Large intestine (tissue), 3 donors: ENCODE data around the gene DDX24. TPM values are rescaled to one million over a fixed set of nuclear protein-coding genes. Genes with fewer than 3 reads are reported as not detected.
A peak's percentile ranks its signal among the peaks of the same experiment; 100 is the strongest.

Source experiments
- DNase-seq, 2 donors: peaks; one replicate each; pipeline versions ENCODE4 v3.0.0 to v3.0.0-alpha.2; 2013
- H3K27ac ChIP-seq: one replicate; pipeline ENCODE4 v1.5.1; 2013; ENCODE audit warnings: low read length
- H3K27me3 ChIP-seq: 2 replicates; pipeline ENCODE4 v1.6.1; 2013; ENCODE audit warnings: low read length; ENCODE audit not compliant: control insufficient read depth, insufficient read depth
- H3K36me3 ChIP-seq: 2 replicates; pipeline ENCODE4 v1.6.1; 2013; ENCODE audit warnings: low read length; ENCODE audit not compliant: control insufficient read depth, insufficient read depth
- H3K4me1 ChIP-seq: one replicate; pipeline ENCODE4 v1.6.1; 2013; ENCODE audit warnings: low read length; ENCODE audit not compliant: control insufficient read depth, insufficient read depth
- H3K4me3 ChIP-seq: one replicate; pipeline ENCODE4 v1.5.1; 2013; ENCODE audit warnings: low read length
- H3K9me3 ChIP-seq: one replicate; pipeline ENCODE4 v1.6.1; 2013; ENCODE audit warnings: mild to moderate bottlenecking, low read depth, low read length, moderate library complexity; ENCODE audit not compliant: control insufficient read depth
- WGBS: methylation state at CpG from one replicate; pipeline ENCODE4 v1.1.5; 2013; ENCODE audit warnings: low lambda C conversion rate; ENCODE audit not compliant: insufficient coverage; 5-methylcytosine and 5-hydroxymethylcytosine counted together
- polyA plus RNA-seq: library from polyadenylated mRNA; unstranded; fragments of 120-200 nt; gene quantifications from one replicate; pipeline ENCODE4 v1.2.1, GENCODE V29; 2013

Gene DDX24
- polyA plus RNA-seq, 1 donor: 109 TPM

DNA sequence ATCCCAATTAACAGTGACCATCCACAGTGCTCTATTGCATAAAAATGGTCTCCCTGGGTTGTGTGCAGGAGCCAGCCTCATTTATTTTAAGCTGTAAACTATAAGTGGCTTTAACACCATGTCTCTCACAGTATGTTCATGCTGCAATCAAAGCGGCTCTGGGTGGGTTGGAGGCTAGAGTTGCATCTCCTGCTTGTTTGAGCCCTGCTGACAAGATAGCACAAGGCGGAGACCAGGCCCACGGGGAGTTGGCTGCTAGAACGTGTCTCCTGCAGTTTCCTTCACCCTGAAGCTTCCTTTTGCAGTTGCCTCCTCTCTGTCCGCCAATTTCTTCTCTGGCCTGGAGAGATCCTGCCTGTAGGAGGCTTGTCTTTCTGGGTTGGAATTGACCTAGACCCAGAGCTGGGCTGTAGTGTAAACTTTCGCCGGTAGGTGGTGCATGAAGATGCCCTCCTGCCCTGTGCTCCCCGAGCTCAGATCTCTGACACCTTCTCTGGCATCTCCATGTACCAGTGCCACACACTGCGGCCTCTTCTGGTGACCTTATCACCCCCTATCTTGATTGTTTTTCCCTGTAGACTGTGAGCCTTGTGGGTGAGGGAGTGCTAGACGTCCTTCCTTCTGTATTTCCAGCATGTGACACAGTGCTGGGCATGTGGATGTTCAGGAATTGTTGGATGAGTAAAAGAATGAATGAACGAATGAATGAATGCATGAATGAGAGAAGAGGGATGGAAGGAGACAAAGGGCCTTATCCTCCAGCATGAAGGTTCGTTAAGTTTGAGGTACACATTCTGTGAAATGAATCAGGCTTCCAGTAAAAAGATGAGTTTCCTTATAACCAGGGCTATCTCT, 44.5 kb downstream of the DDX24 start:
- no peak overlapping the region for H3K4me3 ChIP-seq
- 33% methylated on average over 1 of the region's 12 CpGs for WGBS
- H3K36me3 ChIP-seq: peaks cover 5% of the 10 kb centered on the region
- H3K27ac ChIP-seq: no peak overlapping the region
- H3K9me3 ChIP-seq: no peaks in the 10 kb centered on the region
- no peaks in the 10 kb centered on the region for H3K4me1 ChIP-seq
- no peaks in the 10 kb centered on the region for H3K27me3 ChIP-seq
- peak; percentile 55 to 58 for DNase-seq

DNA sequence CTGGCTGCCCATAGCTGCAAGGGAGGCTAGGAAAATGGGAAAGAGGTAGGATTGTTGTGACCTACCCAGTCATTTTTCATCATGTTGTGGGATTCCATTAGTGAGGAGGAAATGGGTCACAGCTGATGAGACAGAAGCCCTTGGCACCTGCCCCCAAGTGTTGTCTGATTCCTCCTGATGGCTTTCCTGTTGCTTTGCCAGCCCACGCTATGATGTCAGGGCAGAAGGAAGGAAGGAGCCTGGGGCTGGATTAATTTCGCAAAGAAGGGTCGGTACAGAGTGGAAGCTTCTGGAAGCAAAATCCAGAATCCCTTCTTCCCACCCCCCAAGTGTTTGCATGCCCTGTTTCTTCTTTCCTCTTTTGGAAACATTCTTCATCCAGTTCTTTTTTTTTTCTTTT, 46.1 kb downstream of the DDX24 start:
- H3K27ac ChIP-seq: no peak overlapping the region
- H3K4me3 ChIP-seq: no peak overlapping the region
- no peaks in the 10 kb centered on the region for H3K27me3 ChIP-seq
- no peaks in the 10 kb centered on the region for H3K4me1 ChIP-seq
- peaks cover 3% of the 10 kb centered on the region for H3K36me3 ChIP-seq
- no CpG with 5 or more reads among the region's 3 CpGs for WGBS
- H3K9me3 ChIP-seq: no peaks in the 10 kb centered on the region
- DNase-seq: no peak

- no peak for DNase-seq
- no peaks in the 10 kb centered on the region for H3K27me3 ChIP-seq
- no peaks in the 10 kb centered on the region for H3K9me3 ChIP-seq
- no peaks in the 10 kb centered on the region for H3K4me1 ChIP-seq
- H3K36me3 ChIP-seq: no peaks in the 10 kb centered on the region
- H3K27ac ChIP-seq: no peak overlapping the region
- no peak overlapping the region for H3K4me3 ChIP-seq
- WGBS: 58% methylated on average over 2 of the region's 7 CpGs
Measured at GRCh38 chr14:94031883-94032279, 49.1 kb downstream of the DDX24 start.

DNA sequence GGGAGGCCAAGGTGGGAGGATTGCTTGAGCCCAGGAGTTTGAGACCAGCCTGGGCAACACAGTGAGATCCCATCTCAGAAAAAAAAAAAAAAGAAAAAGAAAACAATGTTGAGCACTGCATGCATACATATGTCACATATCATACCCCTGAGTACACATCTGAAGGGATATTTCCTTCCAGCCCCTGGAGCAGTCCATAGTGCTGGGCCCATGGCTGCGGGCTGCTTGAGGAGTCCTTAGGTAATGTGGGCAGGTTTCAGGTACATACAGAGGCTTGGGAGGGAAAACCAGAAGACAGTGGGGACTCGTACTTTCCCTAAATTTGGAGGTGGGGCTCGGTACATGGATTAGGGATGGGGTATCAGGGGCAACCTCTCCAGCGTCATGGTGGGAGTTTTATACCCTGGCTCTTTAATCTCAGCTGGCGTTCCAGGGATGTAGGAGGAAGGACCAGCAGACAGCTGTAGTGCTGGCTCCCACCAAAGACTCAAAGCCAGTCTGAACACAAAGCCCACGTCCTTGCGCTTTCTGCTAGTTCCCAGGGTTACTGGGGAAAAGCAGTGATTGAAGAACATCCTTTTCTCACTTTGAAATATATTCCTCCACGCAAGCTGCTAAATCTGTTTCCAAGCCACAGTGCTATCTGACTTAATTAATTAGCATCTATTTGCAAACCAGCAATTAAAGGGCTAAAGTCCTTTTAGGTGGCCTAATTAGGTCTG, 49.7 kb downstream of the DDX24 start:
- Histone ChIP-seq H3K27me3 (no peaks in the 10 kb centered on the region), H3K9me3 (no peaks in the 10 kb centered on the region), H3K27ac (no peak overlapping the region), H3K4me1 (no peaks in the 10 kb centered on the region), H3K36me3 (no peaks in the 10 kb centered on the region), H3K4me3 (no peak overlapping the region)
- WGBS: 86% methylated on average over 1 of the region's 8 CpGs
- DNase-seq: no peak

GRCh38 chr14:94030571-94030970, 50.4 kb downstream of the DDX24 start:
- H3K36me3 ChIP-seq: no peaks in the 10 kb centered on the region
- no peak for DNase-seq
- no peaks in the 10 kb centered on the region for H3K9me3 ChIP-seq
- H3K27me3 ChIP-seq: no peaks in the 10 kb centered on the region
- H3K4me1 ChIP-seq: no peaks in the 10 kb centered on the region
- H3K4me3 ChIP-seq: no peak overlapping the region
- no CpG with 5 or more reads among the region's 14 CpGs for WGBS
- no peak overlapping the region for H3K27ac ChIP-seq

DNA sequence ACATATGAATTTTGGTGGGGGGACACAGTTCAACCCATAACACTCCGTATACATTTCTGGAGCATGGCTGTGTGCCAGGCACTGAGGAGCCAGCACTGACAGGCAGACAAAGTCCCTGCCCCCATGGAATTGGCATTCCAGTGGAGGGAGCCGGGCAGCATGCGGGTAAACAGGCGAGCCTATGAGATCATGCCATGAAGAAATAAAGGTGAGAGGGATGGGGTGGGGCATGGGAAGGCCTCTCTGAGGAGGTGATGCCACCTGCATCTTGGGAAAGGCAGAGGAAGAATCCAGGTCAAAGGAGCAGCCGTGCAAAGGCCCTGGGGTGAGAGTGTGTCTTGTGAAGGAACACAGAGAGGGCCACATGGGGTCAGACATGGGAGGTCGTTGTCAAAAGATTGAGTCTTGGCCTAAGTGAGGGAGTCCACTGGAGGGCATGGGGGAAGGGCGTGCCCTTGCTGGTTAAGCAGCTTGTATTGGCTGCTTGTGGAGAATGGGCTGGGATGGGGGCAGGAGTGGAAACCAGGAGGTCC, 51.3 kb downstream of the DDX24 start:
- 100% methylated on average over 1 of the region's 7 CpGs for WGBS
- no peak overlapping the region for H3K27ac ChIP-seq
- H3K9me3 ChIP-seq: no peaks in the 10 kb centered on the region
- no peaks in the 10 kb centered on the region for H3K27me3 ChIP-seq
- H3K4me1 ChIP-seq: no peaks in the 10 kb centered on the region
- H3K4me3 ChIP-seq: no peak overlapping the region
- no peak for DNase-seq
- no peaks in the 10 kb centered on the region for H3K36me3 ChIP-seq

GRCh38 chr14:94029265-94029664, 51.7 kb downstream of the DDX24 start:
- 100% methylated on average over 1 of the region's 4 CpGs for WGBS
- no peak overlapping the region for H3K27ac ChIP-seq
- H3K4me1 ChIP-seq: no peaks in the 10 kb centered on the region
- no peak for DNase-seq
- no peaks in the 10 kb centered on the region for H3K9me3 ChIP-seq
- no peaks in the 10 kb centered on the region for H3K27me3 ChIP-seq
- no peak overlapping the region for H3K4me3 ChIP-seq
- no peaks in the 10 kb centered on the region for H3K36me3 ChIP-seq

- WGBS: no CpG with 5 or more reads among the region's 4 CpGs
- Histone ChIP-seq H3K36me3 (no peaks in the 10 kb centered on the region), H3K4me1 (no peaks in the 10 kb centered on the region), H3K9me3 (no peaks in the 10 kb centered on the region), H3K27ac (no peak overlapping the region), H3K27me3 (no peaks in the 10 kb centered on the region), H3K4me3 (no peak overlapping the region)
- DNase-seq: no peak
Measured at GRCh38 chr14:94028450-94028826, 52.6 kb downstream of the DDX24 start.

- no peak for DNase-seq
- no peaks in the 10 kb centered on the region for H3K9me3 ChIP-seq
- H3K27me3 ChIP-seq: no peaks in the 10 kb centered on the region
- H3K4me3 ChIP-seq: no peak overlapping the region
- no peak overlapping the region for H3K27ac ChIP-seq
- WGBS: no CpG with 5 or more reads among the region's 14 CpGs
- H3K4me1 ChIP-seq: peaks cover 1% of the 10 kb centered on the region
- H3K36me3 ChIP-seq: no peaks in the 10 kb centered on the region
Measured at GRCh38 chr14:94027566-94028449, 53.2 kb downstream of the DDX24 start.

GRCh38 chr14:94026889-94027469, 54.0 kb downstream of the DDX24 start:
- no peaks in the 10 kb centered on the region for H3K27me3 ChIP-seq
- no CpG with 5 or more reads among the region's 17 CpGs for WGBS
- no peak overlapping the region for H3K4me3 ChIP-seq
- peaks cover 3% of the 10 kb centered on the region for H3K4me1 ChIP-seq
- no peaks in the 10 kb centered on the region for H3K9me3 ChIP-seq
- no peak for DNase-seq
- H3K27ac ChIP-seq: no peak overlapping the region
- no peaks in the 10 kb centered on the region for H3K36me3 ChIP-seq
